WTC11 (cell line): ENCODE measurements around the gene ABCF2. TPM values are rescaled to one million over a fixed set of nuclear protein-coding genes. Genes with fewer than 3 reads are reported as not detected.

Source experiments
- ATAC-seq: fragments of 200-7000 bp; cut with Tn5 transposase; 2 replicates; pipeline ENCODE4 v1.10.0; 2021; ENCODE audit warnings: mild to moderate bottlenecking, moderate library complexity
- CTCF ChIA-PET: fragments of 300-600 bp; sonication (Branson Sonifier 250); formaldehyde crosslinking; loops from one replicate; lab custom pipeline; 2021; ENCODE audit warnings: antibody characterized with exemption; lab: Charles Lee
- POLR2A ChIA-PET: fragments of 350-600 bp; sonication (Branson Sonifier 250); formaldehyde crosslinking; loops from one replicate; lab custom pipeline; 2021; ENCODE audit warnings: antibody characterized with exemption; lab: Charles Lee
- DNase-seq: peaks from one replicate; pipeline ENCODE4 v3.0.0; 2021; ENCODE audit warnings: low spot score
- H3K27ac Mint-ChIP-seq: 2 replicates; pipeline ENCODE4 v1.8.0; 2021; ENCODE audit warnings: mixed read lengths
- H3K27me3 Mint-ChIP-seq: 2 replicates; pipeline ENCODE4 v1.8.0; 2021; ENCODE audit warnings: low read depth, mild to moderate bottlenecking, moderate library complexity, mixed read lengths
- H3K36me3 Mint-ChIP-seq: 2 replicates; pipeline ENCODE4 v1.8.0; 2021; ENCODE audit warnings: mixed read lengths
- H3K4me1 Mint-ChIP-seq: 2 replicates; pipeline ENCODE4 v1.8.0; 2022; ENCODE audit warnings: mixed read lengths
- H3K4me3 Mint-ChIP-seq: 2 replicates; pipeline ENCODE4 v1.8.0; 2021; ENCODE audit warnings: mild to moderate bottlenecking, moderate library complexity, mixed read lengths
- H3K9me3 Mint-ChIP-seq: 2 replicates; pipeline ENCODE4 v1.8.0; 2021; ENCODE audit warnings: mixed read lengths
- ATF3 ChIP-seq: sonication (generic); formaldehyde crosslinking; conservative IDR thresholded peaks from 2 replicates; pipeline ENCODE4 v1.8.1; 2022; ENCODE audit warnings: mild to moderate bottlenecking, missing genetic modification reagents
- ATF6 ChIP-seq: sonication (generic); formaldehyde crosslinking; IDR thresholded peaks from 2 replicates; pipeline ENCODE4 v1.8.1; 2023; ENCODE audit warnings: mild to moderate bottlenecking, missing genetic modification reagents
- CBFB ChIP-seq: sonication (generic); formaldehyde crosslinking; IDR thresholded peaks from 2 replicates; pipeline ENCODE4 v1.8.1; 2022; ENCODE audit warnings: mild to moderate bottlenecking, low read depth, missing genetic modification reagents
- CDX4 ChIP-seq: fragments of 250-450 bp; sonication (Bioruptor Pico); IDR thresholded peaks from 2 replicates; pipeline ENCODE4 v1.9.0; 2021; ENCODE audit warnings: moderate library complexity, mild to moderate bottlenecking, inconsistent platforms, borderline replicate concordance
- ELF4 ChIP-seq: sonication (generic); formaldehyde crosslinking; IDR thresholded peaks from 2 replicates; pipeline ENCODE4 v1.8.1; 2022; ENCODE audit warnings: low read depth, mild to moderate bottlenecking, moderate library complexity, missing genetic modification reagents
- ERG ChIP-seq: fragments of 250-450 bp; sonication (Bioruptor Pico); IDR thresholded peaks from 2 replicates; pipeline ENCODE4 v1.8.0; 2021; ENCODE audit warnings: mild to moderate bottlenecking
- FOXK1 ChIP-seq: sonication (generic); formaldehyde crosslinking; IDR thresholded peaks from 2 replicates; pipeline ENCODE4 v1.8.0; 2022; ENCODE audit warnings: mild to moderate bottlenecking, moderate library complexity, missing genetic modification reagents
- FOXP1 ChIP-seq: sonication (generic); formaldehyde crosslinking; IDR thresholded peaks from 2 replicates; pipeline ENCODE4 v1.8.0; 2022; ENCODE audit warnings: missing genetic modification reagents, mild to moderate bottlenecking, moderate library complexity, borderline replicate concordance
- GABPB1 ChIP-seq: sonication (generic); formaldehyde crosslinking; IDR thresholded peaks from 2 replicates; pipeline ENCODE4 v1.8.1; 2023; ENCODE audit warnings: mild to moderate bottlenecking, missing genetic modification reagents
- MLX ChIP-seq: sonication (generic); formaldehyde crosslinking; IDR thresholded peaks from 2 replicates; pipeline ENCODE4 v1.8.1; 2023; ENCODE audit warnings: mild to moderate bottlenecking, missing genetic modification reagents, moderate library complexity
- MXD4 ChIP-seq: fragments of 250-450 bp; sonication (Bioruptor Pico); IDR thresholded peaks from 2 replicates; pipeline ENCODE4 v1.8.0; 2021; ENCODE audit warnings: mild to moderate bottlenecking, moderate library complexity, borderline replicate concordance
- MYBL2 ChIP-seq: sonication (generic); formaldehyde crosslinking; IDR thresholded peaks from 2 replicates; pipeline ENCODE4 v1.8.1; 2023; ENCODE audit warnings: mild to moderate bottlenecking, moderate library complexity, missing genetic modification reagents
- NFE2L1 ChIP-seq: sonication (generic); formaldehyde crosslinking; IDR thresholded peaks from 2 replicates; pipeline ENCODE4 v1.8.1; 2023; ENCODE audit warnings: missing genetic modification reagents
- NR1H2 ChIP-seq: sonication (generic); formaldehyde crosslinking; IDR thresholded peaks from 2 replicates; pipeline ENCODE4 v1.9.0; 2021; ENCODE audit warnings: mild to moderate bottlenecking, moderate library complexity, missing genetic modification reagents
- OVOL2 ChIP-seq: fragments of 250-450 bp; sonication (Bioruptor Pico); IDR thresholded peaks from 2 replicates; pipeline ENCODE4 v1.9.0; 2021; ENCODE audit warnings: mild to moderate bottlenecking, borderline replicate concordance
- PRDM15 ChIP-seq: sonication (generic); formaldehyde crosslinking; IDR thresholded peaks from 2 replicates; pipeline ENCODE4 v1.8.0; 2022; ENCODE audit warnings: missing genetic modification reagents
- RORB ChIP-seq: fragments of 250-450 bp; sonication (Bioruptor Pico); IDR thresholded peaks from 2 replicates; pipeline ENCODE4 v1.9.0; 2021; ENCODE audit warnings: mild to moderate bottlenecking
- USF2 ChIP-seq: sonication (generic); formaldehyde crosslinking; IDR thresholded peaks from 2 replicates; pipeline ENCODE4 v1.8.1; 2023; ENCODE audit warnings: mild to moderate bottlenecking, missing genetic modification reagents, moderate library complexity
- ZNF232 ChIP-seq: sonication (generic); formaldehyde crosslinking; IDR thresholded peaks from 2 replicates; pipeline ENCODE4 v1.8.0; 2022; ENCODE audit warnings: mild to moderate bottlenecking, missing genetic modification reagents
- ZNF416 ChIP-seq: fragments of 250-450 bp; sonication (Bioruptor Pico); IDR thresholded peaks from 2 replicates; pipeline ENCODE4 v1.9.0; 2021; ENCODE audit warnings: mild to moderate bottlenecking, inconsistent platforms
- total RNA-seq: library from RNA; stranded (reverse); gene quantifications from 3 replicates; pipeline ENCODE4 v1.2.3, GENCODE V29; 2021

ABCF2 gene
- total RNA-seq, 1 experiment from 2014 or later = 43.7 TPM

GRCh38 chr7:151206914-151207313 is 20.1 kb downstream of the ABCF2 start:
- ATAC-seq = no peak
- TF ChIP-seq FOXK1 (CRISPR knock-in tag) (no peak), MYBL2 (CRISPR knock-in tag) (no peak), CBFB (CRISPR knock-in tag) (no peak), GABPB1 (no peak), ELF4 (CRISPR knock-in tag) (no peak), ZNF416 (no peak), ATF6 (CRISPR knock-in tag) (no peak), CDX4 (CRISPR knock-in tag) (no peak), ERG (no peak), FOXP1 (CRISPR knock-in tag) (no peak)
- Mint-ChIP-seq H3K27me3 (peaks cover 7% of the 10 kb centered on the region), H3K4me1 (peaks cover 12% of the 10 kb centered on the region), H3K4me3 (no peak overlapping the region), H3K27ac (no peak overlapping the region), H3K36me3 (no peaks in the 10 kb centered on the region), H3K9me3 (no peaks in the 10 kb centered on the region)
- POLR2A ChIA-PET = no interaction called here
- DNase-seq = no peak
- CTCF ChIA-PET = interaction anchor here (1.0 to 2.4 kb wide), 3 partner anchors 37 to 104 kb away, joined by 3 to 7 read pairs (median 4); no protein-coding TSS in a partner anchor

GRCh38 chr7:151205730-151206129 is 21.3 kb downstream of the ABCF2 start:
- POLR2A ChIA-PET = no interaction called here
- no peak for DNase-seq
- no peak overlapping the region for H3K4me3 Mint-ChIP-seq
- H3K4me1 Mint-ChIP-seq = peaks cover 9% of the 10 kb centered on the region
- no peak for ATAC-seq
- H3K9me3 Mint-ChIP-seq = no peaks in the 10 kb centered on the region
- no peaks in the 10 kb centered on the region for H3K36me3 Mint-ChIP-seq
- H3K27me3 Mint-ChIP-seq = peaks cover 7% of the 10 kb centered on the region
- H3K27ac Mint-ChIP-seq = no peak overlapping the region
- CTCF ChIA-PET = interaction anchor here (0.9 to 1.1 kb wide), 4 partner anchors 9 to 105 kb away, joined by 3 to 4 read pairs (median 3); no protein-coding TSS in a partner anchor
- TF ChIP-seq OVOL2 (CRISPR knock-in tag) = no peak
- no peak for TF ChIP-seq MLX (CRISPR knock-in tag)
- no peak for TF ChIP-seq ZNF232 (CRISPR knock-in tag)
- no peak for TF ChIP-seq USF2 (CRISPR knock-in tag)
- no peak for TF ChIP-seq CBFB (CRISPR knock-in tag)
- no peak for TF ChIP-seq ERG
- no peak for TF ChIP-seq NFE2L1 (CRISPR knock-in tag)
- no peak for TF ChIP-seq NR1H2 (CRISPR knock-in tag)
- TF ChIP-seq ATF3 = no peak
- no peak for TF ChIP-seq PRDM15 (CRISPR knock-in tag)
- TF ChIP-seq MXD4 = no peak
- no peak for TF ChIP-seq FOXK1 (CRISPR knock-in tag)
- TF ChIP-seq RORB (CRISPR knock-in tag) = no peak
